ENCODE results near the gene MTMR3.
"Not testable (repeated sequence)": the region's sequence is repeated elsewhere in the genome, so short reads cannot be mapped to it uniquely, and the experiment has no call there.

DNA sequence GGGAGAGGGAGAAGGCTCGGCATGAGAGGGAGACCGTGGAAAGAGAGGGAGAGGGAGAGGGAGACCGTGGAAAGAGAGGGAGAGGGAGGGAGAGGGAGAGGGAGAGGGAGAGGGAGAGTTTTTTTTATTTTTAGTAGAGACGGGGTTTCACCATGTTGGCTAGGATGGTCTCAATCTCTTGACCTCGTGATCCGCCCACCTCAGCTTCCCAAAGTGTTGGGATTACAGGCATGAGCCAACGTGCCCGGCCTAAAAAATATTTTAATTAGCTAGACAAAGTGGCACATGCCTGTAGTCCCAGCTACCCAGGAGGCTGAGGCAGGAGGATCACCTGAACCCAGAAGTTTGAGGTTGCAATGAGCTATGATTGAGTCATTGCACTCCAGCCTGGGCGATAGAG is 23.9 kb upstream of the MTMR3 start:
- not testable (repeated sequence) for TF ChIP-seq POLR2AphosphoS5 (IDR thresholded peaks at IDR 0.05; ENCODE audit: low read depth, low read length); POLR2A (IDR thresholded peaks at IDR 0.05; ENCODE audit: low read depth, low read length); TAF1 (IDR thresholded peaks at IDR 0.05; ENCODE audit: borderline replicate concordance, low read depth, low read length)

Data from GM12892 (cell line).